Measurements from ENCODE around the gene ADGRG7.
"Not testable (repeated sequence)": the region's sequence is repeated elsewhere in the genome, so short reads cannot be mapped to it uniquely, and the experiment has no call there.

Gene ADGRG7

DNA sequence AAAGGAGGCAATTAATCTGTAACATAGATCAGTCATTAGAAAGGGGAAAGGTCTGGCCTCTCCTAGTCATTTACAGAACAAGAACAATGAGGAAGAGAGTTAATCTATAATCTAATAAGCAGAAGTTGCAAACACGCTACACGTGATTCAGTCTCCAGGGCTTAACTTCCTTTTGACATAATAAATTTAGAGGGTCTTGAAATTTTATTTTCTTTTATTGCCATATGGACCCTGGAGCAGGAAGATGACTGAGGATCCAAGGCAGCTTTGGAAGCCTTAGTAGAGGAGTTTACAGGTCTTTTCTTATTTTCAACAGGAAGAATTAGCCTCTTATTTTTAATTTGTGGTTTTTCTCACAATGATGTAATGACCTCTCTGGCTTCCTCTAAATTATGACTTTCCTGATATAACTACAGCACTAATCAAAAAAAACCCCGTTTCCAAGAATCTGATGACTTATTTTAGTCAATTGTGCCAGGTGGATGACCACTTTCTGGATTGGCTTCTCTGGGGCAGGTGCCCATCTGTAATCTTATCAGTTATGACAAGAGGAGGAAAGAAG lies 32.2 kb downstream of the ADGRG7 start:
- no peak for DNase-seq (ENCODE audit: low read depth in 2 of 3, low spot score in 2 of 3)

DNA sequence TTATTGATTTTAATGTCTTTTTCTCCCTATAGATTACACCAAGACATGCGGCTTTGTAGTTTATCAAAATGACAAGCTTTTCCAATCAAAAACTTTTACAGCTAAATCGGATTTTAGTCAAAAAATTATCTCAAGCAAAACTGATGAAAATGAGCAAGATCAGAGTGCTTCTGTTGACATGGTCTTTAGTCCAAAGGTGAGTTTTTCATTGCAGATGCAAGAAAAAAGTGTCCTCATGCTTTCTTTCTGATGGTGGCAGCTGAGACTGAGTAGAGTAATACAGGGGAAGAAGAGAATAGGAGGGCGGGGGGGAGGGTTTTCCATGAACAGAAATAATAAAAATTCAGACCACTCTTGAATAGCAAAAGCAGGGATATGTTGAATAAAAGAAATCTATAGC lies 36.5 kb downstream of the ADGRG7 start:
- no peak for DNase-seq (ENCODE audit: low read depth in 2 of 3, low spot score in 2 of 3)

DNA sequence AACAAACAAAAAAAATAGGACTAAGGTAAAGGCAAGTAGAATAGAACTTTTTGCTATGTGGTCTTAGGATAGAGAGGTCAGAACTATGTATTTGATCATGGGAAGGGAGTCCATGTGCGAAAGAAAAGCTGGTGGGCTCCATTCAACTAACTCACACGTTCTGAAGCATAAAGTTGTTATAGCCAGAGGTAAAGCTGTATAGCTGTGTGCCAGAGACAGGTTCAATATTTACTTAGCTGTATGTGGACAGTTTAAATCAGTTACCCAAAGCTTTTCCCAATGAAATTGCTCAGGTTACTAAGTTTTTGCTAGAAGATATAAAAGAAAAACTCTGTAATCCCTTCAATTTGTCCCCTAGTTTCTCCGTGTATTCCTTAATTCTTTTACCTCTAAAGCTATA lies 37.8 kb downstream of the ADGRG7 start:
- DNase-seq (ENCODE audit: low read depth in 2 of 3, low spot score in 2 of 3), result no peak

GRCh38 chr3:100647657-100648056 lies 38.3 kb downstream of the ADGRG7 start:
- DNase-seq (ENCODE audit: low read depth in 2 of 3, low spot score in 2 of 3), result no peak

GRCh38 chr3:100650651-100651619 lies 41.5 kb downstream of the ADGRG7 start:
- no peak for DNase-seq (ENCODE audit: low read depth in 2 of 3, low spot score in 2 of 3)

DNA sequence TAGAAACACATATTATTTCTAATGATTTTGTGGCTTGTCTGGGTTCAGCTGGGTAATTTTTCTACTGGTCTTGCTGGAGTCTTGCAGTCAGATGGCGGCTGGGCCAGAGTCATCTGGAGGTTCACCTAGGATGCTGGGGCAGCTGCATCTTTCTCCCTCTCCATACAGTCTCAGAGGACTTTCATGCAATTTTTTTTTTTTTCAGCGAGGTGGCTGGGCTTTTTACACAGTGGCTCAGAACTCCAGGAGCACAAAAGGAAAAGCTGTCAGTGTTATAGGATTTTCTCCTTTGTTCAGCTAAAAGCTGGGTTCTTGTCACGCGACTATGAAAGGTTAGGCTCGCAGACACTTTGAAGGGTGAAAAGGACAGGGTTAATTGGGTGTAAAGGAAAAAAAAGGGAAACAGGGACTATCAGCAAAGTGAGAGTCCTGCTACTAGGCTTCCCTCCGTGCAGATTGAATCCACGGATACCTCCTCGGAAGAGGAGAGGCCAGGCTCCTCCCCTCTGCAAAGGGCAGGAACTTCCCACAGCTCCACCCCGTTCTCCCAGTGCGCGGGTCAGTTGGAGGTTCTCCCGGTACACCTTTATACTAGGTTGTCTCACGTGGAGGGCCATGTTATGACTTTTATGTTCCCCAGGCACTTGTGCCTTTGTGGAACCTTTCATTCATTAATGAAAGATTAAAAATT lies 44.3 kb downstream of the ADGRG7 start:
- DNase-seq (ENCODE audit: low read depth in 2 of 3, low spot score in 2 of 3), result no peak

- DNase-seq (ENCODE audit: low read depth in 2 of 3, low spot score in 2 of 3), result no peak
Measured at GRCh38 chr3:100656945-100657344, 47.5 kb downstream of the ADGRG7 start.

DNA sequence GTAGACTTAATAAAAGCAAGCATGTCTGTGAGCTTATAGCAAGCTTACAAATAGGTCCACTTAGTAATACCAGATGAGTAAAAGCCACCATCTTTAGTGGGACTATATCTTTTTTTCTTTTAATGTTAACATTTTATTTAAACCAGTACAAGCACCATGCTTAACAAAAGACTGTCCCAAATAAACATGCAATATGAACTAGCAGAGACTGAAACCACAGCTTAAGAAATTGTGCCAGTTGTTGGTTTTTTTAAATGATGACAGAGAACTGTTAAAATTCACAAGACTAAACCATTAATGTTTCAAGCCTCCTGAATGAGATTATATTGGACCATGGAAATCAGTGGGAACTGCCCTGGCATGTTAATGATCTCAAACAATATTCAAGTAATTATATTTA lies 51.9 kb downstream of the ADGRG7 start:
- not testable (repeated sequence) for DNase-seq (ENCODE audit: low read depth in 2 of 3, low spot score in 2 of 3)

- DNase-seq (ENCODE audit: low read depth in 2 of 3, low spot score in 2 of 3), result no peak
Measured at GRCh38 chr3:100662113-100662823, 52.9 kb downstream of the ADGRG7 start.

- no peak for DNase-seq (ENCODE audit: low read depth in 2 of 3, low spot score in 2 of 3)
Measured at GRCh38 chr3:100665230-100665629, 55.8 kb downstream of the ADGRG7 start.

DNA sequence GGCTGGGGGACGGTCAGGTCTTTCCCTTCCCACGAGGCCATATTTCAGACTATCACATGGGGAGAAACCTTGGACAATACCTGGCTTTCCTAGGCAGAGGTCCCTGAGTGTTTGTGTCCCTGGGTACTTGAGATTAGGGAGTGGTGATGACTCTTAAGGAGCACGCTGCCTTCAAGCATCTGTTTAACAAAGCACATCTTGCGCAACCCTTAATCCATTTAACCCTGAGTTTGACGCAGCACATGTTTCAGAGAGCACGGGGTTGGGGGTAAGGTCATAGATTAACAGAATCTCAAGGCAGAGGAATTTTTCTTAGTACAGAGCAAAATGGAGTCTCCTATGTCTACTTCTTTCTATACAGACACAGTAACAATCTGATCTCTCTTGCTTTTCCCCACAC lies 57.3 kb downstream of the ADGRG7 start:
- DNase-seq (ENCODE audit: low read depth in 2 of 3, low spot score in 2 of 3), result not testable (repeated sequence)

- not testable (repeated sequence) for DNase-seq (ENCODE audit: low read depth in 2 of 3, low spot score in 2 of 3)
Measured at GRCh38 chr3:100667316-100667715, 57.9 kb downstream of the ADGRG7 start.

DNA sequence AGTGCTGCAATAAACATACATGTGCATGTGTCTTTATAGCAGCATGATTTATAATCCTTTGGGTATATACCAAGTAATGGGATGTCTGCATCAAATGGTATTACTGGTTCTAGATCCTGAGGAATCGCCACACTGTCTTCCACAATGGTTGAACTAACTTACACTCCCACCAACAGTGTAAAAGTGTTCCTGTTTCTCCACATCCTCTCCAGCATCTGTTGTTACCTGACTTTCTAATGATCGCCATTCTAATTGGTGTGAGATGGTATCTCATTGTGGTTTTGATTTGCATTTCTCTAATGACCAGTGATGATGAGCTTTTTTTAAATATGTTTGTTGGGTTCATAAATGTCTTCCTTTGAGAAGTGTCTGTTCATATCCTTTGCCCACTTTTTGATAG lies 61.6 kb downstream of the ADGRG7 start:
- not testable (repeated sequence) for DNase-seq (ENCODE audit: low read depth in 2 of 3, low spot score in 2 of 3)

DNA sequence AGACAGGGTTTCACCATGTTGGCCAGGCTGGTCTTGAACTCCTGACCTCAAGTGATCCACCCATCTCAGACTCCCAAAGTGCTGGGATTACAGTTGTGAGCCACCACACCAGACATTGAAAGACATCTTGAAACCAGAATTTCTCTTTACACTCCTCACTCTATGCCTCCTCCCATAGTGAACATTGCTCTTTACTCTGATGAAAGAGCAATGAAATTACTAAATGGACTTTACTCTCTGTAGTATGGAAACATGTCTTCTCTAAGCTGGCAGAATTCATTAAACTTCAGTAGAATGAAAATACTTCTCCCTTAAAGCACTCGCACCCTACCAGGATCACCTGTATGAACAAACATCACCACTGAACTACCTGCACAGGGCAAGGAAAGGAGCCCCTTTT lies 72.1 kb downstream of the ADGRG7 start:
- no peak for DNase-seq (ENCODE audit: low read depth in 2 of 3, low spot score in 2 of 3)

GRCh38 chr3:100682056-100682853 lies 72.9 kb downstream of the ADGRG7 start:
- DNase-seq (ENCODE audit: low read depth in 2 of 3, low spot score in 2 of 3), result no peak

DNA sequence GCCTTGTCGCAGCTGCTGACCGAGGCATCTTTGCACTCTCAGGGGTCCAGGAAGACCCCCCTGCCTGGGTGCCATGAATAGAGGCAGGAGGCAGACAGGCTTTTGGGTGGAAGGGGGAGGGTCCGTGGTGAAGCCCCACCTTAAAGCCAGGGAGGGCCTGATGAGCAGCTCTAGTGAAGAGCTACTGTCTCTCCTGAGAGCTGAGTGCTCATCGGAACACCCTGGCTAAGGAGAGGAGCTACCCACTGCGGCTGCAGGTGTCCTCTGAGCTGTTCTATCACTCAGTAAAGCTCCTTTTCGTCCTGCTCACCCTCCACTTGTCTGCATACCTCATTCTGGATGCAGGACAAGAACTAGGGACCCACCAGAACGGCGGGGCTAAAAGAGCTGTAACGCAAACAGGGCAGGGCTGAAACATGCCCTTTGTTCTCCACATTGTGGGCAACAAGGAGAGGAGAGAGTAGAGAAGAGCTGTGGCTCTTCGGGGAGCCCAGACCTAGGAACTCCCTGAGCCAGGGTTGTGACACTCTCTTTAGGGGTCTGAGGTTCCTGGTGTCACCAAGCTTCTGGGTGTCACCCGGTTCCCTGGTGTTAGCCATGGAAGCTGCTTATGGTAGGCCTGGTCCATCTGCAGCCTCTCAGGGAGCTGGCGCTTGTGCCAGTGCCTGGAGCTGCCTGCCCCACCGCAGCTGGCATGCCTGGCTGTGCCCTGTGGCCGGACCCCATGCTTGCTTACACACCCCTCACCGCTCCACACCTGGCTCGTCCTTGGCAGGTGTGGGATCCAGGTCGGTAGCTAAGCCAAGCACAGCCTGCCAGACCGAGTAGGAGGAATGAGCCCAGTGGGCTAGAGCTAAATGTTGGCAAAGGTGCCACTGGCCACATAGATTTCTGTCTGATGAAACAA lies 73.7 kb downstream of the ADGRG7 start:
- no peak for DNase-seq (ENCODE audit: low read depth in 2 of 3, low spot score in 2 of 3)

GRCh38 chr3:100693225-100693624 lies 83.8 kb downstream of the ADGRG7 start:
- no peak for DNase-seq (ENCODE audit: low read depth in 2 of 3, low spot score in 2 of 3)

- DNase-seq (ENCODE audit: low read depth in 2 of 3, low spot score in 2 of 3), result no peak
Measured at GRCh38 chr3:100695696-100696095, 86.3 kb downstream of the ADGRG7 start.

DNA sequence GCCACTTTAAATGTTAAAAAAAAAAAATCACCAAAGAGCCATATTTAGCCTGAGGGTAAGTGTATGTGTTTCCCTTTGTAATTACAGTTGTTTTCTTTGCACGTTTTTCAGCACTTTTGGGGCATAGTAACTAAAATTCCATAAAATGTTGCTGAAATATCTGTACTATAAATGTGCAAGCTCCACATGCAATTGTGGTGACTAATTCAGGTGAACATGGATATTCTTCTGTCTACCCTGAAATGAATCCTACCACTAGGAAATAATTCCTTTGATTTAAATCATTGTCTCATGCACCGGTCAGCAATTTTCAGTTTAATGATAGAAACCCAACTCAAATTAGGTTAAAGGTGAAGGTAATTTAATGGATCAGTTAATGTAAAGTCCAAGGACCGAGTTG lies 86.8 kb downstream of the ADGRG7 start:
- no peak for DNase-seq (ENCODE audit: low read depth in 2 of 3, low spot score in 2 of 3)
